Stimulated activated CD8-positive, alpha-beta memory T cell treated with anti-CD3 and anti-CD28 coated beads, Interleukin-4, amount 100 ng/mL, for 4 hours (primary cell): ENCODE measurements around the gene ARMC9.

Experiments used
- DNase-seq, 2 donors: peaks; one replicate each; pipeline ENCODE4 v3.0.0-alpha.2; 2020; ENCODE audit warnings: low read depth in 2 of 2, low spot score in 1 of 2

Gene ARMC9

GRCh38 chr2:231308631-231309428 is 110.4 kb downstream of the ARMC9 start:
- DNase-seq: no peak

GRCh38 chr2:231312066-231312465 is 113.6 kb downstream of the ARMC9 start:
- DNase-seq: no peak

GRCh38 chr2:231315896-231316295 is 117.5 kb downstream of the ARMC9 start:
- no peak for DNase-seq

- DNase-seq: no peak
These were observed 119.1 kb downstream of the ARMC9 start for GRCh38 chr2:231317579-231317978.

GRCh38 chr2:231318436-231318835 is 120.0 kb downstream of the ARMC9 start:
- no peak for DNase-seq

GRCh38 chr2:231318954-231319353 is 120.5 kb downstream of the ARMC9 start:
- DNase-seq: no peak

- no peak for DNase-seq
These were observed 121.4 kb downstream of the ARMC9 start for GRCh38 chr2:231319867-231320266.

- DNase-seq: no peak
These were observed 122.6 kb downstream of the ARMC9 start for GRCh38 chr2:231321021-231321420.

- DNase-seq: no peak
These were observed 123.3 kb downstream of the ARMC9 start for GRCh38 chr2:231321556-231322334.

- no peak for DNase-seq
These were observed 124.9 kb downstream of the ARMC9 start for GRCh38 chr2:231323316-231323715.

- DNase-seq: no peak
These were observed 127.4 kb downstream of the ARMC9 start for GRCh38 chr2:231325826-231326225.

- no peak for DNase-seq
These were observed 128.0 kb downstream of the ARMC9 start for GRCh38 chr2:231326404-231326803.

GRCh38 chr2:231330311-231330710 is 131.9 kb downstream of the ARMC9 start:
- no peak for DNase-seq

- DNase-seq: no peak
These were observed 133.1 kb downstream of the ARMC9 start for GRCh38 chr2:231331533-231331932.

GRCh38 chr2:231332388-231332787 is 134.0 kb downstream of the ARMC9 start:
- no peak for DNase-seq

GRCh38 chr2:231332872-231333500 is 134.6 kb downstream of the ARMC9 start:
- DNase-seq: no peak

GRCh38 chr2:231334179-231334930 is 135.9 kb downstream of the ARMC9 start:
- no peak for DNase-seq

GRCh38 chr2:231334981-231335380 is 136.6 kb downstream of the ARMC9 start:
- no peak for DNase-seq

GRCh38 chr2:231335591-231335990 is 137.2 kb downstream of the ARMC9 start:
- no peak for DNase-seq

- no peak for DNase-seq
These were observed 137.8 kb downstream of the ARMC9 start for GRCh38 chr2:231336236-231336635.

GRCh38 chr2:231336700-231337099 is 138.3 kb downstream of the ARMC9 start:
- no peak for DNase-seq
